ENCODE results near the gene CACNA2D3.

CACNA2D3 gene

GRCh38 chr3:54426381-54426780 is 304.0 kb downstream of the CACNA2D3 start:
- H3K36me3 ChIP-seq (ENCODE audit: control insufficient read depth, insufficient read depth, low read length), result no peaks in the 10 kb centered on the region
- no peaks in the 10 kb centered on the region for H3K9me3 ChIP-seq (ENCODE audit: control insufficient read depth, insufficient read depth, low read length)
- H3K4me1 ChIP-seq (ENCODE audit: control insufficient read depth, insufficient read depth, low read length), result peaks cover 12% of the 10 kb centered on the region; the same call in 1 of the 2 replicates
- H3K4me3 ChIP-seq (ENCODE audit: low read depth, low read length), result no peak overlapping the region
- H3K27ac ChIP-seq (ENCODE audit: low read depth, low read length), result no peak overlapping the region
- no peaks in the 10 kb centered on the region for H3K27me3 ChIP-seq (ENCODE audit: control insufficient read depth, insufficient read depth, low read length)
- H3K9ac ChIP-seq (ENCODE audit: low read depth, low read length), result no peak overlapping the region

- Histone ChIP-seq H3K27me3 (ENCODE audit: control insufficient read depth, insufficient read depth, low read length) (no peaks in the 10 kb centered on the region), H3K4me3 (ENCODE audit: low read depth, low read length) (no peak overlapping the region), H3K9ac (ENCODE audit: low read depth, low read length) (no peak overlapping the region), H3K36me3 (ENCODE audit: control insufficient read depth, insufficient read depth, low read length) (no peaks in the 10 kb centered on the region), H3K9me3 (ENCODE audit: control insufficient read depth, insufficient read depth, low read length) (no peaks in the 10 kb centered on the region), H3K27ac (ENCODE audit: low read depth, low read length) (no peak overlapping the region), H3K4me1 (ENCODE audit: control insufficient read depth, insufficient read depth, low read length) (peaks cover 12% of the 10 kb centered on the region; the same call in 1 of the 2 replicates)
These were observed 305.1 kb downstream of the CACNA2D3 start for GRCh38 chr3:54427501-54427900.

- Histone ChIP-seq H3K4me1 (ENCODE audit: control insufficient read depth, insufficient read depth, low read length) (peaks cover 12% of the 10 kb centered on the region; the same call in 1 of the 2 replicates), H3K4me3 (ENCODE audit: low read depth, low read length) (no peak overlapping the region), H3K36me3 (ENCODE audit: control insufficient read depth, insufficient read depth, low read length) (no peaks in the 10 kb centered on the region), H3K27me3 (ENCODE audit: control insufficient read depth, insufficient read depth, low read length) (no peaks in the 10 kb centered on the region), H3K9ac (ENCODE audit: low read depth, low read length) (no peak overlapping the region), H3K9me3 (ENCODE audit: control insufficient read depth, insufficient read depth, low read length) (no peaks in the 10 kb centered on the region), H3K27ac (ENCODE audit: low read depth, low read length) (no peak overlapping the region)
These were observed 305.9 kb downstream of the CACNA2D3 start for GRCh38 chr3:54427941-54428871.

- Histone ChIP-seq H3K9me3 (ENCODE audit: control insufficient read depth, insufficient read depth, low read length) (no peaks in the 10 kb centered on the region), H3K4me1 (ENCODE audit: control insufficient read depth, insufficient read depth, low read length) (peaks cover 3% of the 10 kb centered on the region; the same call in 1 of the 2 replicates), H3K4me3 (ENCODE audit: low read depth, low read length) (no peak overlapping the region), H3K36me3 (ENCODE audit: control insufficient read depth, insufficient read depth, low read length) (no peaks in the 10 kb centered on the region), H3K9ac (ENCODE audit: low read depth, low read length) (no peak overlapping the region), H3K27ac (ENCODE audit: low read depth, low read length) (no peak overlapping the region), H3K27me3 (ENCODE audit: control insufficient read depth, insufficient read depth, low read length) (no peaks in the 10 kb centered on the region)
These were observed 310.6 kb downstream of the CACNA2D3 start for GRCh38 chr3:54432975-54433374.

GRCh38 chr3:54433846-54434245 is 311.5 kb downstream of the CACNA2D3 start:
- Histone ChIP-seq H3K9me3 (ENCODE audit: control insufficient read depth, insufficient read depth, low read length) (no peaks in the 10 kb centered on the region), H3K27me3 (ENCODE audit: control insufficient read depth, insufficient read depth, low read length) (no peaks in the 10 kb centered on the region), H3K27ac (ENCODE audit: low read depth, low read length) (no peak overlapping the region), H3K4me3 (ENCODE audit: low read depth, low read length) (no peak overlapping the region), H3K4me1 (ENCODE audit: control insufficient read depth, insufficient read depth, low read length) (no peaks in the 10 kb centered on the region; the same call in 1 of the 2 replicates), H3K36me3 (ENCODE audit: control insufficient read depth, insufficient read depth, low read length) (no peaks in the 10 kb centered on the region), H3K9ac (ENCODE audit: low read depth, low read length) (no peak overlapping the region)

GRCh38 chr3:54434756-54435155 is 312.4 kb downstream of the CACNA2D3 start:
- H3K27ac ChIP-seq (ENCODE audit: low read depth, low read length), result no peak overlapping the region
- H3K27me3 ChIP-seq (ENCODE audit: control insufficient read depth, insufficient read depth, low read length), result no peaks in the 10 kb centered on the region
- no peak overlapping the region for H3K9ac ChIP-seq (ENCODE audit: low read depth, low read length)
- no peaks in the 10 kb centered on the region for H3K4me1 ChIP-seq (ENCODE audit: control insufficient read depth, insufficient read depth, low read length)
- H3K36me3 ChIP-seq (ENCODE audit: control insufficient read depth, insufficient read depth, low read length), result no peaks in the 10 kb centered on the region
- H3K9me3 ChIP-seq (ENCODE audit: control insufficient read depth, insufficient read depth, low read length), result no peaks in the 10 kb centered on the region
- H3K4me3 ChIP-seq (ENCODE audit: low read depth, low read length), result no peak overlapping the region

GRCh38 chr3:54437271-54437670 is 314.9 kb downstream of the CACNA2D3 start:
- H3K9me3 ChIP-seq (ENCODE audit: control insufficient read depth, insufficient read depth, low read length), result no peaks in the 10 kb centered on the region
- no peaks in the 10 kb centered on the region for H3K36me3 ChIP-seq (ENCODE audit: control insufficient read depth, insufficient read depth, low read length)
- no peak overlapping the region for H3K27ac ChIP-seq (ENCODE audit: low read depth, low read length)
- no peak overlapping the region for H3K9ac ChIP-seq (ENCODE audit: low read depth, low read length)
- no peak overlapping the region for H3K4me3 ChIP-seq (ENCODE audit: low read depth, low read length)
- no peaks in the 10 kb centered on the region for H3K27me3 ChIP-seq (ENCODE audit: control insufficient read depth, insufficient read depth, low read length)
- no peaks in the 10 kb centered on the region for H3K4me1 ChIP-seq (ENCODE audit: control insufficient read depth, insufficient read depth, low read length)

- Histone ChIP-seq H3K27ac (ENCODE audit: low read depth, low read length) (no peak overlapping the region), H3K9ac (ENCODE audit: low read depth, low read length) (no peak overlapping the region), H3K4me1 (ENCODE audit: control insufficient read depth, insufficient read depth, low read length) (no peaks in the 10 kb centered on the region), H3K27me3 (ENCODE audit: control insufficient read depth, insufficient read depth, low read length) (no peaks in the 10 kb centered on the region), H3K9me3 (ENCODE audit: control insufficient read depth, insufficient read depth, low read length) (no peaks in the 10 kb centered on the region), H3K4me3 (ENCODE audit: low read depth, low read length) (no peak overlapping the region), H3K36me3 (ENCODE audit: control insufficient read depth, insufficient read depth, low read length) (no peaks in the 10 kb centered on the region)
These were observed 321.3 kb downstream of the CACNA2D3 start for GRCh38 chr3:54443561-54444161.

- Histone ChIP-seq H3K27ac (ENCODE audit: low read depth, low read length) (no peak overlapping the region), H3K4me1 (ENCODE audit: control insufficient read depth, insufficient read depth, low read length) (no peaks in the 10 kb centered on the region), H3K27me3 (ENCODE audit: control insufficient read depth, insufficient read depth, low read length) (no peaks in the 10 kb centered on the region), H3K4me3 (ENCODE audit: low read depth, low read length) (no peak overlapping the region), H3K36me3 (ENCODE audit: control insufficient read depth, insufficient read depth, low read length) (no peaks in the 10 kb centered on the region), H3K9me3 (ENCODE audit: control insufficient read depth, insufficient read depth, low read length) (no peaks in the 10 kb centered on the region), H3K9ac (ENCODE audit: low read depth, low read length) (no peak overlapping the region)
These were observed 323.3 kb downstream of the CACNA2D3 start for GRCh38 chr3:54445630-54446029.

GRCh38 chr3:54447427-54447826 is 325.1 kb downstream of the CACNA2D3 start:
- H3K4me1 ChIP-seq (ENCODE audit: control insufficient read depth, insufficient read depth, low read length), result no peaks in the 10 kb centered on the region
- H3K36me3 ChIP-seq (ENCODE audit: control insufficient read depth, insufficient read depth, low read length), result no peaks in the 10 kb centered on the region

GRCh38 chr3:54454806-54455205 is 332.5 kb downstream of the CACNA2D3 start:
- Histone ChIP-seq H3K4me3 (ENCODE audit: low read depth, low read length) (no peak overlapping the region), H3K9ac (ENCODE audit: low read depth, low read length) (no peak overlapping the region), H3K27me3 (ENCODE audit: control insufficient read depth, insufficient read depth, low read length) (no peaks in the 10 kb centered on the region), H3K9me3 (ENCODE audit: control insufficient read depth, insufficient read depth, low read length) (peaks cover 7% of the 10 kb centered on the region), H3K36me3 (ENCODE audit: control insufficient read depth, insufficient read depth, low read length) (no peaks in the 10 kb centered on the region), H3K4me1 (ENCODE audit: control insufficient read depth, insufficient read depth, low read length) (no peaks in the 10 kb centered on the region), H3K27ac (ENCODE audit: low read depth, low read length) (no peak overlapping the region)

More at GRCh38 chr3:54447427-54447826, 325.1 kb downstream of the CACNA2D3 start:
- H3K9me3 ChIP-seq (ENCODE audit: control insufficient read depth, insufficient read depth, low read length), result no peaks in the 10 kb centered on the region
- H3K4me3 ChIP-seq (ENCODE audit: low read depth, low read length), result no peak overlapping the region
- no peak overlapping the region for H3K27ac ChIP-seq (ENCODE audit: low read depth, low read length)
- no peaks in the 10 kb centered on the region for H3K27me3 ChIP-seq (ENCODE audit: control insufficient read depth, insufficient read depth, low read length)
- H3K9ac ChIP-seq (ENCODE audit: low read depth, low read length), result no peak overlapping the region
